ENCODE results near the gene CEP85.
A peak's percentile ranks its signal among the peaks of the same experiment; 100 is the strongest.

Gene CEP85

GRCh38 chr1:26317612-26318337 is 83.8 kb downstream of the CEP85 start, which contains the start of gene CD52:
Gene CD52 (plus strand): TSS chr1:26317958. CDS start chr1:26318018, 60 bp downstream.
- peak; percentile 53 for DNase-seq

GRCh38 chr1:26318338-26319064 is 84.5 kb downstream of the CEP85 start:
- no peak for DNase-seq

- DNase-seq = no peak
Observed at GRCh38 chr1:26320896-26321295, 86.9 kb downstream of the CEP85 start.

GRCh38 chr1:26321315-26322041 is 87.5 kb downstream of the CEP85 start:
- DNase-seq = peak; percentile 93

GRCh38 chr1:26322042-26322331 is 88.0 kb downstream of the CEP85 start:
- no peak for DNase-seq

- no peak for DNase-seq
Observed at GRCh38 chr1:26323382-26323781, 89.4 kb downstream of the CEP85 start.

GRCh38 chr1:26324550-26324949 is 90.5 kb downstream of the CEP85 start:
- no peak for DNase-seq

GRCh38 chr1:26327956-26328362 is 94.0 kb downstream of the CEP85 start:
- DNase-seq = no peak
